GM12878 (cell line): ENCODE data around the gene KIFAP3. TPM values are rescaled to one million over a fixed set of nuclear protein-coding genes. Genes with fewer than 3 reads are reported as not detected.

Experiments
- polyA plus RNA-seq, 11 experiments: library from polyadenylated mRNA; depleted of rRNA in 4 of 11; unstranded in 6 of 11; stranded (reverse) in 5 of 11; fragments of >200 nt; fragmentation: Nextera tagmentation in 4 of 11; fragmentation: Illumina TruSeq in 1 of 11; extraction: Ambion mirVana in 4 of 11; extraction: Trizol in 1 of 11; gene quantifications; 1 replicate in 1 of 11; 2 replicates in 10 of 11; pipeline versions ENCODE4 v1.2.1 to v1.2.3, GENCODE V29; 2011 to 2016; ENCODE audit warnings: inconsistent platforms in 2 of 11, missing spikeins in 2 of 11, low read depth in 1 of 11
- small RNA-seq: library from RNA; depleted of rRNA; stranded (forward); fragments of <200 nt; gene quantifications from one replicate; pipeline ENCODE3, GENCODE V24; 2014
- total RNA-seq, 4 experiments: library from RNA; depleted of rRNA in 3 of 4; stranded (reverse); fragments of >200 nt in 3 of 4; fragmentation: Illumina TruSeq in 1 of 4; extraction: Trizol in 1 of 4; gene quantifications; 2 replicates each; pipeline versions ENCODE4 v1.2.1 to v1.2.3, GENCODE V29; 2013 to 2021

KIFAP3 gene
- total and polyA plus RNA-seq, 10 of the 15 experiments (the other 5 are each of a cell fraction or from before 2014, with no cell fraction given) = 13.7 to 100 (median 18.9) TPM

Small RNA genes lying within 50 kb of the gene (small RNA-seq; reads per million reads assigned to genes)
- gene MRPS10P1 = not detected

Other genes starting within 250 kb of the KIFAP3 start
- 9.3 and 11.4 TPM in 2 replicates for gene SCYL3, start 180.8 kb downstream of the KIFAP3 start, total RNA-seq (2014; rRNA removed)
- 10.1 and 10.7 TPM in 2 replicates for gene SCYL3, start 180.8 kb downstream of the KIFAP3 start, total RNA-seq (2014; rRNA removed; fragmentation: Illumina TruSeq; extraction: Trizol)
- gene SCYL3, start 180.8 kb downstream of the KIFAP3 start, total RNA-seq (2021) = 10.4 and 10.7 TPM in 2 replicates
- 14.3 and 18.4 TPM in 2 replicates for gene SCYL3, start 180.8 kb downstream of the KIFAP3 start, polyA plus RNA-seq (2011; rRNA removed)
- gene SCYL3, start 180.8 kb downstream of the KIFAP3 start, polyA plus RNA-seq (2014; fragmentation: Illumina TruSeq; extraction: Trizol) = 10.6 and 13.8 TPM in 2 replicates
- gene SCYL3, start 180.8 kb downstream of the KIFAP3 start, polyA plus RNA-seq (2014; fragmentation: Nextera tagmentation; extraction: Ambion mirVana) = 1 to 10 TPM; 4.3 to 5.6 TPM
- 8.6 and 11.0 TPM in 2 replicates for gene SCYL3, start 180.8 kb downstream of the KIFAP3 start, polyA plus RNA-seq (2014; rRNA removed)
- 10 to 100 TPM in 1 of 2 experiments, 1 to 10 TPM in 1; 9.0 to 11.7 TPM for gene SCYL3, start 180.8 kb downstream of the KIFAP3 start, polyA plus RNA-seq (2016; fragmentation: Nextera tagmentation; extraction: Ambion mirVana)
- gene NTMT2, start 71.3 kb upstream of the KIFAP3 start, total RNA-seq (2014; rRNA removed) = not detected in 2 replicates
- gene NTMT2, start 71.3 kb upstream of the KIFAP3 start, total RNA-seq (2014; rRNA removed; fragmentation: Illumina TruSeq; extraction: Trizol) = not detected in 2 replicates
- not detected in 2 replicates for gene NTMT2, start 71.3 kb upstream of the KIFAP3 start, total RNA-seq (2021)
- gene NTMT2, start 71.3 kb upstream of the KIFAP3 start, polyA plus RNA-seq (2011; rRNA removed) = not detected in 2 replicates
- gene NTMT2, start 71.3 kb upstream of the KIFAP3 start, polyA plus RNA-seq (2014; fragmentation: Illumina TruSeq; extraction: Trizol) = not detected in 2 replicates
- not detected for gene NTMT2, start 71.3 kb upstream of the KIFAP3 start, polyA plus RNA-seq (2014; fragmentation: Nextera tagmentation; extraction: Ambion mirVana)
- gene NTMT2, start 71.3 kb upstream of the KIFAP3 start, polyA plus RNA-seq (2014; rRNA removed) = not detected in 2 replicates
- gene NTMT2, start 71.3 kb upstream of the KIFAP3 start, polyA plus RNA-seq (2016; fragmentation: Nextera tagmentation; extraction: Ambion mirVana) = not detected